Keratinocyte (primary cell): ENCODE results near the gene MCM3AP. TPM values are rescaled to one million over a fixed set of nuclear protein-coding genes. Genes with fewer than 3 reads are reported as not detected.

Source experiments
- DNase-seq: peaks from one replicate; pipeline ENCODE4 v3.0.0-alpha.2; 2011; ENCODE audit warnings: low read depth, missing footprints, low spot score
- FAIRE-seq: peaks from 2 replicates; lab custom pipeline; 2011; peaks lifted over from hg19 to GRCh38; lab: Jason Lieb, UNC
- H2AFZ ChIP-seq: 2 replicates; pipeline ENCODE4 v1.6.0; 2012; ENCODE audit warnings: low read length, control low read depth, inconsistent platforms; ENCODE audit not compliant: control insufficient read depth
- H3K27ac ChIP-seq: 2 replicates; pipeline ENCODE4 v1.5.1; 2011; ENCODE audit warnings: low read length; ENCODE audit not compliant: control insufficient read depth, insufficient read depth
- H3K27me3 ChIP-seq: 3 replicates; pipeline ENCODE4 v1.6.0; 2011; ENCODE audit warnings: low read length; ENCODE audit not compliant: control insufficient read depth, insufficient read depth; ENCODE audit errors: extremely low read depth
- H3K36me3 ChIP-seq, 2 experiments: 2 replicates in 1 of 2; 3 replicates in 1 of 2; pipeline ENCODE4 v1.5.1; 2011; ENCODE audit warnings: low read length in 2 of 2, mild to moderate bottlenecking in 1 of 2; ENCODE audit not compliant: control insufficient read depth in 2 of 2, insufficient read depth in 2 of 2; ENCODE audit errors: extremely low read depth in 1 of 2
- H3K4me1 ChIP-seq: 3 replicates; pipeline ENCODE4 v1.5.1; 2011; ENCODE audit warnings: low read length; ENCODE audit not compliant: control insufficient read depth, insufficient read depth; ENCODE audit errors: extremely low read depth
- H3K4me2 ChIP-seq: 3 replicates; pipeline ENCODE4 v1.6.0; 2011; ENCODE audit warnings: low read depth, low read length; ENCODE audit not compliant: control insufficient read depth, insufficient read depth; ENCODE audit errors: extremely low read depth
- H3K4me3 ChIP-seq, 3 experiments: fragments of 200-600 bp in 1 of 3; sonication (generic) in 1 of 3; 2 replicates in 2 of 3; 3 replicates in 1 of 3; pipeline ENCODE4 v1.5.1; 2011 to 2016; ENCODE audit warnings: low read length in 3 of 3, mild to moderate bottlenecking in 3 of 3, control low read depth in 2 of 3, inconsistent platforms in 1 of 3, low read depth in 1 of 3, mixed read lengths in 1 of 3, mixed run types in 1 of 3, moderate library complexity in 1 of 3; ENCODE audit not compliant: control insufficient read depth in 2 of 3, insufficient read depth in 2 of 3; ENCODE audit errors: extremely low read depth in 1 of 3
- H3K79me2 ChIP-seq: 2 replicates; pipeline ENCODE4 v1.6.0; 2012; ENCODE audit warnings: low read length; ENCODE audit not compliant: control insufficient read depth, insufficient read depth
- H3K9ac ChIP-seq: 3 replicates; pipeline ENCODE4 v1.6.0; 2011; ENCODE audit warnings: low read length; ENCODE audit not compliant: control insufficient read depth, insufficient read depth; ENCODE audit errors: extremely low read depth
- H3K9me1 ChIP-seq: 3 replicates; pipeline ENCODE4 v1.6.0; 2011; ENCODE audit warnings: low read length; ENCODE audit not compliant: control insufficient read depth, insufficient read depth; ENCODE audit errors: extremely low read depth
- H3K9me3 ChIP-seq: 2 replicates; pipeline ENCODE4 v1.5.1; 2012; ENCODE audit warnings: low read depth, low read length; ENCODE audit not compliant: control insufficient read depth
- H4K20me1 ChIP-seq: 3 replicates; pipeline ENCODE4 v1.6.0; 2011; ENCODE audit warnings: low read length; ENCODE audit not compliant: control insufficient read depth, insufficient read depth; ENCODE audit errors: extremely low read depth
- EZH2 ChIP-seq: IDR thresholded peaks from one replicate; pipeline ENCODE4 v1.6.1; 2012; ENCODE audit warnings: inconsistent platforms, mild to moderate bottlenecking, low read length, moderate library complexity
- dilution Hi-C: fragments of 300-500 bp; cut with MboI; formaldehyde crosslinking; loops from one replicate; pipeline ENCODE4 v1.7.0; 2020; ENCODE audit warnings: low sequenced_read_pairs; ENCODE audit not compliant: extremely low pct_ligation_motif_present
- polyA plus RNA-seq, 5 experiments: library from polyadenylated mRNA; depleted of rRNA in 3 of 5; stranded (reverse) in 3 of 5; stranded (forward) in 1 of 5; unstranded in 1 of 5; fragments of >200 nt; gene quantifications; 1 replicate in 1 of 5; 2 replicates in 3 of 5; 3 replicates in 1 of 5; pipeline versions ENCODE4 v1.2.1 to v1.2.3, GENCODE V29; 2011 to 2012; ENCODE audit warnings: missing spikeins in 2 of 5, low read depth in 1 of 5, low replicate concordance in 1 of 5
- TF ChIP-seq, protein P1 (sequence below), 3 experiments: IDR thresholded peaks in 1 of 3; conservative IDR thresholded peaks in 1 of 3; optimal IDR thresholded peaks in 1 of 3; 2 replicates in 2 of 3; 3 replicates in 1 of 3; pipeline versions ENCODE3 to v1.5.1; 2011; ENCODE audit warnings: low read length in 3 of 3, mild to moderate bottlenecking in 3 of 3, moderate library complexity in 2 of 3, control low read depth in 1 of 3, inconsistent platforms in 1 of 3; ENCODE audit not compliant: insufficient read depth in 2 of 3; ENCODE audit errors: extremely low read depth in 1 of 3

The MCM3AP gene
- polyA plus RNA-seq, 1 donor (not counting 4 experiments of a cell fraction or from before 2014, with no cell fraction given) = 34.3 TPM

DNA sequence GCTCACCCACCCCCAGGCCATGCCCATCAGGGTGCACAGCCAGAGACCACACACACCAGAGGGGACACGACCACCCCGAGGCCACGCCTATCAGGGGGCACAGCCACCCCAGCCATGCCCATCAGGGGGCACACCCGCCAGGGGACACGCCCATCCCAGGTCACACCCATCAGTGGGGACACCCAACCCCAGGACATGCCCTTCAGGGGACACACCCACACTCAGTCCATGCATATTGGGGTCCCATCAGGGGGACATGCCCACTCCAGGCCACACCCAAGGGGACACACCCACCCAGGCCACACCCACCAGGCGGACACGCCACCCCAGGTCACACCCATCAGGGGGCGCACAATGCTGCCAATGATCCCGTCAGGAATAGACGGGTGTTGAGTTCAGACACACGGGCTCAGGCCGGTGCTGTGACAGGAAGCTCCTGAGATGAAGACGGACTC lies 20.7 kb downstream of the MCM3AP start:
- H4K20me1 ChIP-seq = peaks cover 7% of the 10 kb centered on the region
- H2AFZ ChIP-seq = no peak overlapping the region
- no peak overlapping the region for H3K4me2 ChIP-seq
- H3K36me3 ChIP-seq = peaks cover 41 to 52% of the 10 kb centered on the region in 2 experiments
- dilution Hi-C loops = no loop called here
- no peaks in the 10 kb centered on the region for H3K79me2 ChIP-seq
- no peak for TF ChIP-seq EZH2
- no peaks in the 10 kb centered on the region for H3K9me3 ChIP-seq
- FAIRE-seq = no peak
- H3K27me3 ChIP-seq = no peaks in the 10 kb centered on the region
- no peak overlapping the region for H3K27ac ChIP-seq
- H3K4me1 ChIP-seq = no peaks in the 10 kb centered on the region
- H3K9ac ChIP-seq = no peak overlapping the region
- H3K4me3 ChIP-seq = no peak overlapping the region
- no peaks in the 10 kb centered on the region for H3K9me1 ChIP-seq
- no peak for DNase-seq

DNA sequence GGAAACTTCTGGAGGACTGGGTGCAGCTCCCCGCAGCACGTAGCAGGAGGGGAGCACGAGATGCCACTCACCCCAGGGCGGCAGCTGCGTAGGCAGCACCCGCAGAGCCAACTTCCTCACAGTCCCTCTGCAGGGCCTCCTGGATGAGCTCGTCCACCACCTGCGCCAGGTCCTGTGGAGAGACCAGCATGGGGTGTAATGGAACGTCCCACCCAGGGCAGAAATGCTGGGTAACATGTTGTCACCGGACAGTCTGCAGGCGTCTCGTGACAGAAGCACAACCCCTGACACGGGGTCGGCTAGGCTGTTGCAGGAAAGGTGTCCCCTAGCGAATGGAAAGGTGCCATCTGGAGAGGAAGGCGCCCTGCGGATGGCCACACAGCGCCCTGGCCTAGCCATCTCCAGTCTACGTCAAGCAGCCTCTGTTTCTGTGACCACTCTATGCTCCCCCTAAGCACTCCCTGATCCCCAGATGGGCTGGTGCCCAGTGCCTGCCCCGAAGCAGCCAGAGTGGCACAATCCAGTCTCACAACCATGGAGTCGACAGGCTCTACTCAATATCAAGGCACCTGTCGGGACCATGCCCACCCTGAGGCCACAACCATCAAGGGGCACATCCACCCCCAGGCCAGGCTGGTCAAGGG lies 21.2 kb downstream of the MCM3AP start:
- H2AFZ ChIP-seq = no peak overlapping the region
- FAIRE-seq (no peak), DNase-seq (no peak)
- no peak overlapping the region for H3K27ac ChIP-seq
- no peaks in the 10 kb centered on the region for H3K4me1 ChIP-seq
- dilution Hi-C loops = no loop called here
- H3K9me1 ChIP-seq = no peaks in the 10 kb centered on the region
- H3K9me3 ChIP-seq = no peaks in the 10 kb centered on the region
- no peak overlapping the region for H3K4me3 ChIP-seq
- H3K36me3 ChIP-seq = peaks cover 41 to 49% of the 10 kb centered on the region in 2 experiments
- H3K4me2 ChIP-seq = no peak overlapping the region
- no peaks in the 10 kb centered on the region for H3K79me2 ChIP-seq
- H3K27me3 ChIP-seq = no peaks in the 10 kb centered on the region
- TF ChIP-seq EZH2 = no peak
- TF ChIP-seq, protein P1, sequence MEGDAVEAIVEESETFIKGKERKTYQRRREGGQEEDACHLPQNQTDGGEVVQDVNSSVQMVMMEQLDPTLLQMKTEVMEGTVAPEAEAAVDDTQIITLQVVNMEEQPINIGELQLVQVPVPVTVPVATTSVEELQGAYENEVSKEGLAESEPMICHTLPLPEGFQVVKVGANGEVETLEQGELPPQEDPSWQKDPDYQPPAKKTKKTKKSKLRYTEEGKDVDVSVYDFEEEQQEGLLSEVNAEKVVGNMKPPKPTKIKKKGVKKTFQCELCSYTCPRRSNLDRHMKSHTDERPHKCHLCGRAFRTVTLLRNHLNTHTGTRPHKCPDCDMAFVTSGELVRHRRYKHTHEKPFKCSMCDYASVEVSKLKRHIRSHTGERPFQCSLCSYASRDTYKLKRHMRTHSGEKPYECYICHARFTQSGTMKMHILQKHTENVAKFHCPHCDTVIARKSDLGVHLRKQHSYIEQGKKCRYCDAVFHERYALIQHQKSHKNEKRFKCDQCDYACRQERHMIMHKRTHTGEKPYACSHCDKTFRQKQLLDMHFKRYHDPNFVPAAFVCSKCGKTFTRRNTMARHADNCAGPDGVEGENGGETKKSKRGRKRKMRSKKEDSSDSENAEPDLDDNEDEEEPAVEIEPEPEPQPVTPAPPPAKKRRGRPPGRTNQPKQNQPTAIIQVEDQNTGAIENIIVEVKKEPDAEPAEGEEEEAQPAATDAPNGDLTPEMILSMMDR (optimal IDR thresholded peaks at IDR 0.05 in 1 of 3, IDR thresholded peaks at IDR 0.05 in 1 of 3, conservative IDR thresholded peaks at IDR 0.05 in 1 of 3; ENCODE audit: extremely low read depth in 1 of 3, insufficient read depth in 2 of 3, low read length in 3 of 3) = no peak
- H3K9ac ChIP-seq = no peak overlapping the region
- H4K20me1 ChIP-seq = peaks cover 7% of the 10 kb centered on the region
